ENCODE data around the gene ALG2. TPM values are rescaled to one million over a fixed set of nuclear protein-coding genes. Genes with fewer than 3 reads are reported as not detected.

The ALG2 gene
- total RNA-seq (ENCODE audit: low replicate concordance): 25.0 and 26.0 TPM in 2 replicates

GRCh38 chr9:99221621-99222415 is at the start of gene ALG2, which contains the start of gene SEC61B:
Gene ALG2 (minus strand): TSS chr9:99221942. CDS start chr9:99221894, 48 bp downstream.
Gene SEC61B (plus strand): TSS chr9:99222282. CDS start chr9:99222364, 82 bp downstream.
- Mint-ChIP-seq H3K4me1 (peaks cover 27% of the 10 kb centered on the region), H3K36me3 (peaks cover 24% of the 10 kb centered on the region), H3K4me3 (peak within 1 kb of the TSS; percentile 99), H3K27ac (peak within 1 kb of the TSS; percentile 100), H3K9me3 (no peaks in the 10 kb centered on the region), H3K27me3 (ENCODE audit: insufficient read depth, low read depth) (no peaks in the 10 kb centered on the region)
- peak within 1 kb of the TSS; percentile 93 for H3K4me2 ChIP-seq
- H3K36me3 ChIP-seq: no peaks in the 10 kb centered on the region
- DNase-seq (ENCODE audit: low spot score): peak; percentile 97
- H2AFZ ChIP-seq (replicated peaks): peak within 1 kb of the TSS; percentile 93
- H3K79me2 ChIP-seq (ENCODE audit: low read depth): peaks cover 85% of the 10 kb centered on the region
- H3K4me3 ChIP-seq: peak within 1 kb of the TSS; percentile 96
- no peaks in the 10 kb centered on the region for H3K9me3 ChIP-seq (ENCODE audit: low read depth)
- H4K20me1 ChIP-seq (ENCODE audit: low read depth): peaks cover 45% of the 10 kb centered on the region
- peak within 1 kb of the TSS; percentile 98 for H3K9ac ChIP-seq
- peaks cover 17% of the 10 kb centered on the region for H3K4me1 ChIP-seq
- H3K27ac ChIP-seq: peak within 1 kb of the TSS; percentile 99
- no peaks in the 10 kb centered on the region for H3K27me3 ChIP-seq
- TF ChIP-seq CTCF (IDR thresholded peaks at IDR 0.05): no peak
- TF ChIP-seq EZH2 (IDR thresholded peaks at IDR 0.05): peak; percentile 33
- no peak for TF ChIP-seq EZH2phosphoT487 (IDR thresholded peaks at IDR 0.05)
- H3F3A ChIP-seq (ENCODE audit: low read depth): no peaks in the 10 kb centered on the region

GRCh38 chr9:99270491-99270890 is 48.7 kb upstream of the ALG2 start:
- no peak overlapping the region for H3K4me3 Mint-ChIP-seq
- no peaks in the 10 kb centered on the region for H3K4me1 ChIP-seq
- H3K9me3 ChIP-seq (ENCODE audit: low read depth): no peaks in the 10 kb centered on the region
- TF ChIP-seq EZH2phosphoT487 (IDR thresholded peaks at IDR 0.05) (no peak), CTCF (IDR thresholded peaks at IDR 0.05) (no peak), EZH2 (IDR thresholded peaks at IDR 0.05) (no peak)
- H3K9me3 Mint-ChIP-seq: no peaks in the 10 kb centered on the region
- H3K27ac Mint-ChIP-seq: no peak overlapping the region
- no peak for DNase-seq (ENCODE audit: low spot score)
- H3K79me2 ChIP-seq (ENCODE audit: low read depth): no peaks in the 10 kb centered on the region
- H3F3A ChIP-seq (ENCODE audit: low read depth): no peaks in the 10 kb centered on the region
- no peaks in the 10 kb centered on the region for H3K27me3 ChIP-seq
- H4K20me1 ChIP-seq (ENCODE audit: low read depth): no peaks in the 10 kb centered on the region
- no peaks in the 10 kb centered on the region for H3K4me1 Mint-ChIP-seq
- H3K4me3 ChIP-seq: no peak overlapping the region
- no peaks in the 10 kb centered on the region for H3K36me3 ChIP-seq
- peak overlapping the region; percentile 27 for H3K9ac ChIP-seq
- H3K36me3 Mint-ChIP-seq: no peaks in the 10 kb centered on the region
- no peak overlapping the region for H3K4me2 ChIP-seq
- no peak overlapping the region for H3K27ac ChIP-seq
- H2AFZ ChIP-seq (replicated peaks): no peak overlapping the region
- no peaks in the 10 kb centered on the region for H3K27me3 Mint-ChIP-seq (ENCODE audit: insufficient read depth, low read depth)

- DNase-seq (ENCODE audit: low spot score): no peak
- Histone ChIP-seq H3K4me2 (no peak overlapping the region), H2AFZ (replicated peaks) (no peak overlapping the region), H3K9ac (no peak overlapping the region), H3K4me3 (no peak overlapping the region), H3K36me3 (no peaks in the 10 kb centered on the region), H3F3A (ENCODE audit: low read depth) (no peaks in the 10 kb centered on the region), H3K27me3 (no peaks in the 10 kb centered on the region), H3K27ac (no peak overlapping the region), H3K4me1 (no peaks in the 10 kb centered on the region), H3K9me3 (ENCODE audit: low read depth) (no peaks in the 10 kb centered on the region), H3K79me2 (ENCODE audit: low read depth) (no peaks in the 10 kb centered on the region), H4K20me1 (ENCODE audit: low read depth) (no peaks in the 10 kb centered on the region)
- Mint-ChIP-seq H3K4me3 (no peak overlapping the region), H3K4me1 (no peaks in the 10 kb centered on the region), H3K9me3 (no peaks in the 10 kb centered on the region), H3K27ac (no peak overlapping the region), H3K27me3 (ENCODE audit: insufficient read depth, low read depth) (no peaks in the 10 kb centered on the region), H3K36me3 (no peaks in the 10 kb centered on the region)
- TF ChIP-seq CTCF (IDR thresholded peaks at IDR 0.05) (no peak), EZH2 (IDR thresholded peaks at IDR 0.05) (no peak), EZH2phosphoT487 (IDR thresholded peaks at IDR 0.05) (no peak)
Measured at GRCh38 chr9:99269416-99269815, 47.7 kb upstream of the ALG2 start.
